Natural killer cell (primary cell): ENCODE results near the gene SRC. TPM values are rescaled to one million over a fixed set of nuclear protein-coding genes. Genes with fewer than 3 reads are reported as not detected.

Source experiments
- ATAC-seq, 3 donors: fragments of 150-1000 bp in 2 of 3; fragments of 200-7000 bp in 1 of 3; cut with Tn5 transposase; 1 replicate in 1 of 3; 2 replicates in 2 of 3; pipeline ENCODE4 v1.10.0; 2021; ENCODE audit warnings: mild to moderate bottlenecking in 2 of 3, moderate library complexity in 2 of 3
- DNase-seq, 2 donors: peaks; one replicate each; pipeline versions ENCODE4 v3.0.0 to v3.0.0-alpha.2; 2013 to 2021; ENCODE audit warnings: mixed read lengths in 1 of 2
- H3K27ac ChIP-seq: one replicate; pipeline ENCODE4 v1.5.1; 2013; ENCODE audit warnings: mild to moderate bottlenecking, low read length
- H3K27me3 ChIP-seq: one replicate; pipeline ENCODE4 v1.6.1; 2013; ENCODE audit warnings: low read length; ENCODE audit not compliant: control insufficient read depth, insufficient read depth
- H3K36me3 ChIP-seq: one replicate; pipeline ENCODE4 v1.6.1; 2013; ENCODE audit warnings: low read length; ENCODE audit not compliant: control insufficient read depth, insufficient read depth
- H3K4me1 ChIP-seq: one replicate; pipeline ENCODE4 v1.6.1; 2013; ENCODE audit warnings: low read length; ENCODE audit not compliant: control insufficient read depth, insufficient read depth
- H3K4me3 ChIP-seq: one replicate; pipeline ENCODE4 v1.5.1; 2013; ENCODE audit warnings: low read length
- H3K9me3 ChIP-seq: one replicate; pipeline ENCODE4 v1.6.1; 2013; ENCODE audit warnings: low read length; ENCODE audit not compliant: control insufficient read depth, insufficient read depth
- H3K27ac Mint-ChIP-seq, 2 donors: one replicate each; pipeline ENCODE4 v1.8.0; 2022; ENCODE audit warnings: mild to moderate bottlenecking in 2 of 2, mixed read lengths in 2 of 2, moderate library complexity in 1 of 2
- H3K27me3 Mint-ChIP-seq, 2 donors: one replicate each; pipeline ENCODE4 v1.8.0; 2022; ENCODE audit warnings: low read depth in 2 of 2, mixed read lengths in 2 of 2
- H3K36me3 Mint-ChIP-seq: one replicate; pipeline ENCODE4 v1.8.0; 2022; ENCODE audit warnings: mixed read lengths
- H3K4me1 Mint-ChIP-seq, 2 donors: one replicate each; pipeline ENCODE4 v1.8.0; 2022; ENCODE audit warnings: mixed read lengths in 2 of 2
- H3K4me3 Mint-ChIP-seq: one replicate; pipeline ENCODE4 v1.8.0; 2022; ENCODE audit warnings: mild to moderate bottlenecking, moderate library complexity, mixed read lengths
- H3K9me3 Mint-ChIP-seq, 2 donors: one replicate each; pipeline ENCODE4 v1.8.0; 2022; ENCODE audit warnings: mixed read lengths in 2 of 2
- CTCF ChIP-seq: fragments of 200-600 bp; IDR thresholded peaks from one replicate; pipeline ENCODE4 v1.8.0; 2022; ENCODE audit warnings: antibody characterized with exemption
- WGBS: methylation state at CpG from one replicate; pipeline ENCODE4 v1.1.7; 2013; ENCODE audit warnings: missing lambda C conversion rate; ENCODE audit not compliant: insufficient coverage; 5-methylcytosine and 5-hydroxymethylcytosine counted together
- intact Hi-C: fragments of 100-400 bp; cut with micrococcal nuclease; formaldehyde crosslinking; loops from one replicate; pipeline ENCODE4 v1.14.2; 2022
- total RNA-seq, 4 donors: library from RNA; stranded (reverse); fragments of 120-200 nt in 1 of 4; gene quantifications; one replicate each; pipeline versions ENCODE4 v1.2.3 to v1.2.4, GENCODE V29; 2013 to 2022

The SRC gene
- total RNA-seq, 3 donors from 2014 or later (not counting 1 experiment from before 2014, with no cell fraction given), result 2.3 to 15.6 (median 10.5) TPM

DNA sequence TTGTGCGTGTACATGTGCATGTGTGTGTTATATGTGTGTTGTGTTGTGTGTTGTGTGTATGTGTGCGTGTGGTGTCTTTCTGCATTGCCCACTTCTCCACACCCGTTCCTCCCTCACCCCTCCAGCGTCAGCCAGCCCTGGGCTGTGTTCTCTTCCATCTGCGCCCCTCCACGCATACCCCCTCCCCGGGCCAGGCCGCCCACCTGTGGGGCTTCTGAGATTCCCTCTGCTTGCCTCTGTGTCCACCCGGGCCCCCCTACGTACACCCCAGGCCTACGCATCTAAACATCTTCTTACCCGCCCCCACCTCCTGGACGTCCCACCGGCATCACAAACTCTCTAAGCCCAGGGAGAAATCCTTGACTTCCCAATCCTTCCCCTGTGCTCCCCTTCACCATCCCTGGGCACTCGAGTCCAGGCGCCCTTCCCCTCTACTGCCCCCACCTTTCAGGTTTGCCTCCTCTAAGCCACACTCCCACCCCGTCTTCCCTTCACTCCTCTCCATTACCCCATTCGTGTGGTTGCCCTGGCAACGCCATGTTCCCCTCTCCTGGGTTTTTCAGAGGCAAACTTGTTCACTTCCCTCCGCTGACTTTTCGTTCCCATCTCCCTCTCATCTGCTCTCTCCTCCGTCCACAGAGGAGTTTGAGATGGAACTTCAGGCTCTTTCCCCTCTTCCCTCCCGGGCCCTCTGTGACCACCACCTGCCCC, 93.4 kb downstream of the SRC start:
- TF ChIP-seq CTCF, result no peak
- no peak for ATAC-seq
- H3K4me1 ChIP-seq, result no peaks in the 10 kb centered on the region
- 88% methylated on average over 23 of the region's 23 CpGs for WGBS
- no peak overlapping the region for H3K4me3 ChIP-seq
- H3K36me3 ChIP-seq, result no peaks in the 10 kb centered on the region
- H3K4me1 Mint-ChIP-seq, result no peaks in the 10 kb centered on the region
- intact Hi-C loops, result no loop called here
- no peak overlapping the region for H3K27ac Mint-ChIP-seq
- no peaks in the 10 kb centered on the region for H3K9me3 Mint-ChIP-seq
- H3K4me3 Mint-ChIP-seq, result no peak overlapping the region
- H3K9me3 ChIP-seq, result no peaks in the 10 kb centered on the region
- no peaks in the 10 kb centered on the region for H3K36me3 Mint-ChIP-seq
- no peak overlapping the region for H3K27ac ChIP-seq
- peaks cover 0 to 2% of the 10 kb centered on the region in 2 donors for H3K27me3 Mint-ChIP-seq
- H3K27me3 ChIP-seq, result no peaks in the 10 kb centered on the region
- no peak for DNase-seq

DNA sequence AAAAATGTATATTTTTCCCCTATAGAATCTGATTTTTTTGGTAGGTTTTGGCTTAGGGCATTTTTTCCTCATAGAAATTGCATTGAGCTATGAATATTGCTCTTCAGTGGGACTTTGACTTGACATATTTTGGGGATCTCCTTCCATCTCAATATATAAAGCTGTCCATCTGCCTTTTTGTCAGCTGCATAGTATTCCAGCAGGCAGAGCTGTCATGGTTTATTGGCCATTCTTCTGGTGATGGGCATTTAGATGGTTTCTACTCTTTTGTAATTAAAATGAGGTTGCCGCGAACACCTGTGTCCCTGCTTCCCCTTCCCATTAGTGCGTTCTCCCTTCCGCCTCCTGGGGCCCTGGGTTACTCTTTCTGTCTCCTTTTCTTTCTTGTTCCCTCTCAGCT, 95.1 kb downstream of the SRC start:
- no peak for DNase-seq
- WGBS, result 96% methylated on average over 4 of the region's 4 CpGs
- no peaks in the 10 kb centered on the region for H3K9me3 Mint-ChIP-seq

GRCh38 chr20:37442547-37442946, 96.6 kb downstream of the SRC start:
- WGBS, result 91% methylated on average over 1 of the region's 1 CpG
- Mint-ChIP-seq H3K4me1 (no peaks in the 10 kb centered on the region), H3K9me3 (no peaks in the 10 kb centered on the region), H3K27me3 (no peaks in the 10 kb centered on the region), H3K4me3 (no peak overlapping the region), H3K36me3 (no peaks in the 10 kb centered on the region), H3K27ac (no peak overlapping the region)
- intact Hi-C loops, result no loop called here
- Histone ChIP-seq H3K27ac (no peak overlapping the region), H3K27me3 (no peaks in the 10 kb centered on the region), H3K36me3 (no peaks in the 10 kb centered on the region), H3K4me1 (no peaks in the 10 kb centered on the region), H3K4me3 (no peak overlapping the region), H3K9me3 (no peaks in the 10 kb centered on the region)
- no peak for DNase-seq
- no peak for ATAC-seq
- TF ChIP-seq CTCF, result no peak

More for the DNA sequence above, 95.1 kb downstream of the SRC start:
- Mint-ChIP-seq H3K27me3 (peaks cover 0 to 2% of the 10 kb centered on the region in 2 donors), H3K4me1 (no peaks in the 10 kb centered on the region), H3K36me3 (no peaks in the 10 kb centered on the region), H3K27ac (no peak overlapping the region), H3K4me3 (no peak overlapping the region)
- H3K4me3 ChIP-seq, result no peak overlapping the region
- no peak for ATAC-seq
- H3K27ac ChIP-seq, result no peak overlapping the region
- no peaks in the 10 kb centered on the region for H3K9me3 ChIP-seq
- H3K27me3 ChIP-seq, result no peaks in the 10 kb centered on the region
- no peaks in the 10 kb centered on the region for H3K36me3 ChIP-seq
- no peaks in the 10 kb centered on the region for H3K4me1 ChIP-seq
- TF ChIP-seq CTCF, result no peak
- intact Hi-C loops, result no loop called here

DNA sequence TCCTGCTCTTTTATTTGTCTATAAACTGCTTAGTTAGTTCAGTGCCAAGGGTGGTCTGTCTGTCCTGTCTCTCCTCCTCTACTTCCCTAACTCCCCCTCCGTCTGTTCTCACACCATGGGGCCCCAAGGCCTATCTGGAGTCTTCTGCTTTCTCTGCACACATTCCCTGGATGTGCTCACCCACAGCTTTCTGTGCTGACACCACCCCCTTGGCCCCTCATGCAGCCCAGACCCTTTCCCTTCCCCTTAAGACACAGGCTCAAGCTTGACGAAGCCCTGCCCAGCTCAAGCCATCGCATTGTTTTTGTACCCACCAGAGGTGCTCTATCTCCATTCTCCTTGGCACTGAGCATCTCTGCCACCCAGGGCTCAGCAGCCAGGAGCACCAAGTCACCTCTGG, 97.0 kb downstream of the SRC start:
- Mint-ChIP-seq H3K4me1 (no peaks in the 10 kb centered on the region), H3K36me3 (no peaks in the 10 kb centered on the region), H3K27me3 (no peaks in the 10 kb centered on the region), H3K4me3 (no peak overlapping the region), H3K9me3 (no peaks in the 10 kb centered on the region), H3K27ac (no peak overlapping the region)
- Histone ChIP-seq H3K4me1 (no peaks in the 10 kb centered on the region), H3K27ac (no peak overlapping the region), H3K4me3 (no peak overlapping the region), H3K9me3 (no peaks in the 10 kb centered on the region), H3K36me3 (no peaks in the 10 kb centered on the region), H3K27me3 (no peaks in the 10 kb centered on the region)
- DNase-seq, result no peak
- TF ChIP-seq CTCF, result no peak
- intact Hi-C loops, result no loop called here
- no peak for ATAC-seq
- WGBS, result 91% methylated on average over 3 of the region's 3 CpGs
